BJ (cell line): ENCODE data around the gene NDNF. TPM values are rescaled to one million over a fixed set of nuclear protein-coding genes. Genes with fewer than 3 reads are reported as not detected.

ENCODE experiments used
- CTCF ChIA-PET: fragments of 350-600 bp; formaldehyde crosslinking; extraction: SDS; loops from one replicate; lab custom pipeline; 2021; ENCODE audit warnings: antibody characterized with exemption, inconsistent platforms; lab: Yijun Ruan, JAX
- POLR2A ChIA-PET: fragments of 300-600 bp; sonication (Branson Sonifier 250); formaldehyde crosslinking; extraction: SDS; loops from one replicate; lab custom pipeline; 2021; ENCODE audit warnings: antibody characterized with exemption; lab: Charles Lee
- DNase-seq: peaks from one replicate; pipeline ENCODE4 v3.0.0-alpha.2; 2011; ENCODE audit warnings: low read depth
- H3K27me3 ChIP-seq: 2 replicates; pipeline ENCODE4 v1.6.0; 2011; ENCODE audit warnings: low read length; ENCODE audit not compliant: control insufficient read depth, insufficient read depth
- H3K36me3 ChIP-seq: 2 replicates; pipeline ENCODE4 v1.5.1; 2011; ENCODE audit warnings: low read length; ENCODE audit not compliant: control insufficient read depth, insufficient read depth
- H3K4me3 ChIP-seq: 2 replicates; pipeline ENCODE4 v1.5.1; 2011; ENCODE audit warnings: low read depth, mild to moderate bottlenecking, control low read depth, low read length
- polyA minus RNA-seq: library from RNA; depleted of rRNA, polyadenylated mRNA; stranded (reverse); fragments of >200 nt; gene quantifications from 2 replicates; pipeline ENCODE4 v1.2.3, GENCODE V29; 2011; rRNA and poly(A)+ RNA removed
- polyA plus RNA-seq: library from polyadenylated mRNA; depleted of rRNA; stranded (reverse); fragments of >200 nt; gene quantifications from 2 replicates; pipeline ENCODE4 v1.2.3, GENCODE V29; 2011; rRNA removed
- TF ChIP-seq, protein P1 (sequence below): IDR thresholded peaks from 2 replicates; pipeline ENCODE4 v1.5.1; 2011; ENCODE audit warnings: low read depth, mild to moderate bottlenecking, control low read depth, inconsistent platforms, low read length, moderate library complexity; ENCODE audit not compliant: insufficient read depth

NDNF gene
- polyA plus RNA-seq (0.11 and 0.18 TPM in 2 replicates), polyA minus RNA-seq (0.31 and 0.66 TPM in 2 replicates)

- TF ChIP-seq, protein P1, sequence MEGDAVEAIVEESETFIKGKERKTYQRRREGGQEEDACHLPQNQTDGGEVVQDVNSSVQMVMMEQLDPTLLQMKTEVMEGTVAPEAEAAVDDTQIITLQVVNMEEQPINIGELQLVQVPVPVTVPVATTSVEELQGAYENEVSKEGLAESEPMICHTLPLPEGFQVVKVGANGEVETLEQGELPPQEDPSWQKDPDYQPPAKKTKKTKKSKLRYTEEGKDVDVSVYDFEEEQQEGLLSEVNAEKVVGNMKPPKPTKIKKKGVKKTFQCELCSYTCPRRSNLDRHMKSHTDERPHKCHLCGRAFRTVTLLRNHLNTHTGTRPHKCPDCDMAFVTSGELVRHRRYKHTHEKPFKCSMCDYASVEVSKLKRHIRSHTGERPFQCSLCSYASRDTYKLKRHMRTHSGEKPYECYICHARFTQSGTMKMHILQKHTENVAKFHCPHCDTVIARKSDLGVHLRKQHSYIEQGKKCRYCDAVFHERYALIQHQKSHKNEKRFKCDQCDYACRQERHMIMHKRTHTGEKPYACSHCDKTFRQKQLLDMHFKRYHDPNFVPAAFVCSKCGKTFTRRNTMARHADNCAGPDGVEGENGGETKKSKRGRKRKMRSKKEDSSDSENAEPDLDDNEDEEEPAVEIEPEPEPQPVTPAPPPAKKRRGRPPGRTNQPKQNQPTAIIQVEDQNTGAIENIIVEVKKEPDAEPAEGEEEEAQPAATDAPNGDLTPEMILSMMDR, result no peak
- H3K36me3 ChIP-seq, result no peaks in the 10 kb centered on the region
- no peak for DNase-seq
- H3K27me3 ChIP-seq, result peaks cover 32% of the 10 kb centered on the region
- ChIA-PET CTCF (interaction anchor here (0.6 kb wide), 1 partner anchor 22 kb away, joined by 3 read pairs; no protein-coding TSS in a partner anchor), POLR2A (no interaction called here)
- H3K4me3 ChIP-seq, result peak within 1 kb of the TSS; percentile 40
Observed at GRCh38 chr4:121072224-121073003, at the start of gene NDNF. TSS of gene NDNF (minus strand) at chr4:121072535. CDS start at chr4:121045837, 26,698 bp downstream.

DNA sequence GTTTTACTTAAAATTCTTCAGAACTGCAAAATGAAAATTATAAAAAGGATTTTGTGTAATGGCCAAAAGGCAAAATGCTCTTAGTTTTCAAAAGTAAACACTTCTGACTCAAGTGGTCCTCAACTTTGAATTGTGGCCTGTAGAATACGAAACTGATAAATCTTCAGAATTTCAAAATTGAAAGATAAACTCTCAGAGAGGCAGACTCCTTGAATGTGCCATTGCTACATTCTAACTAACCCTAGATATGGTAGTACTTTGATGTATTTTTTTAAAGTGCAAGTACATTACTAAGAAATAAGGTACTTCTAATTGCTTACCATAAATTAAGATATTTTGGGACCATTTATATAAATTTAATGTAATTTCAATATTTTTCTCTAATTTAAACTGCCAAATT, 47.4 kb upstream of the NDNF start:
- TF ChIP-seq, protein P1, result no peak
- CTCF ChIA-PET, result interaction anchor here (0.9 to 1.4 kb wide), 3 partner anchors 12 to 73 kb away, joined by 3 read pairs; no protein-coding TSS in a partner anchor
- DNase-seq, result no peak
- Histone ChIP-seq H3K27me3 (peaks cover 2% of the 10 kb centered on the region; the same call in 1 of the 2 replicates), H3K4me3 (no peak overlapping the region), H3K36me3 (no peaks in the 10 kb centered on the region)
- POLR2A ChIA-PET, result interaction anchor here (0.6 kb wide), 1 partner anchor 16 kb away, joined by 4 read pairs; no protein-coding TSS in a partner anchor

DNA sequence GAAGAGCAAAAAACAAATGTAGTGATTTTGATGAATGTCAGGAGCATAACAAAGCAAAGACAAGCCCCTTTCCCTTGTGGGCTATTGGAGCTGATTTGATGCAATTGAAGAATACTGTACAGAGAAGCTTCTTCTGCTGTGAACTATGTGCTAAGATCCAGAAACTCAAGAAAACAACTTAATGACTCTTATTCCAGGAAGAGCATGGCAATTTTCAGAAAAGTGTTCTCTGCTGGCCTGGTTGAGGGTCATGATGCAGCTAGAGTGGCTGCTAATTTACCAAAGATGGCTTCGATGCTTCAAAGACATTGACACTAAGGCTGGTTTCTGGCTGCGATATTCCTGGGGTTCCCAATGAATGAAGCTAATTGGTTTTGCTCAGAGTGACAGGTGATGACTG, 46.0 kb upstream of the NDNF start:
- no peak overlapping the region for H3K4me3 ChIP-seq
- ChIA-PET POLR2A (no interaction called here), CTCF (interaction anchor here (1.1 to 1.2 kb wide), 2 partner anchors 47 to 190 kb away, joined by 3 to 4 read pairs; no protein-coding TSS in a partner anchor)
- H3K27me3 ChIP-seq, result peaks cover 2% of the 10 kb centered on the region; the same call in 1 of the 2 replicates
- TF ChIP-seq, protein P1, result no peak
- H3K36me3 ChIP-seq, result no peaks in the 10 kb centered on the region
- DNase-seq, result no peak

GRCh38 chr4:121114756-121115155, 42.4 kb upstream of the NDNF start:
- POLR2A ChIA-PET, result no interaction called here

GRCh38 chr4:121112530-121112929, 40.2 kb upstream of the NDNF start:
- H3K4me3 ChIP-seq, result no peak overlapping the region
- POLR2A ChIA-PET, result no interaction called here
- H3K36me3 ChIP-seq, result no peaks in the 10 kb centered on the region
- peaks cover 2% of the 10 kb centered on the region; the same call in 1 of the 2 replicates for H3K27me3 ChIP-seq
- TF ChIP-seq, protein P1, result no peak
- CTCF ChIA-PET, result no interaction called here
- no peak for DNase-seq

More at GRCh38 chr4:121114756-121115155, 42.4 kb upstream of the NDNF start:
- DNase-seq, result no peak
- H3K36me3 ChIP-seq, result no peaks in the 10 kb centered on the region
- peaks cover 2% of the 10 kb centered on the region; the same call in 1 of the 2 replicates for H3K27me3 ChIP-seq
- TF ChIP-seq, protein P1, result no peak
- CTCF ChIA-PET, result no interaction called here
- H3K4me3 ChIP-seq, result no peak overlapping the region
